HuH-7 (cell line): Measurements from ENCODE around the gene AP2M1.

Source experiments
- DNase-seq: peaks from one replicate; pipeline ENCODE4 v3.0.0; 2011; ENCODE audit warnings: low spot score

Gene AP2M1

GRCh38 chr3:184228376-184229137, 53.9 kb downstream of the AP2M1 start:
- no peak for DNase-seq

DNA sequence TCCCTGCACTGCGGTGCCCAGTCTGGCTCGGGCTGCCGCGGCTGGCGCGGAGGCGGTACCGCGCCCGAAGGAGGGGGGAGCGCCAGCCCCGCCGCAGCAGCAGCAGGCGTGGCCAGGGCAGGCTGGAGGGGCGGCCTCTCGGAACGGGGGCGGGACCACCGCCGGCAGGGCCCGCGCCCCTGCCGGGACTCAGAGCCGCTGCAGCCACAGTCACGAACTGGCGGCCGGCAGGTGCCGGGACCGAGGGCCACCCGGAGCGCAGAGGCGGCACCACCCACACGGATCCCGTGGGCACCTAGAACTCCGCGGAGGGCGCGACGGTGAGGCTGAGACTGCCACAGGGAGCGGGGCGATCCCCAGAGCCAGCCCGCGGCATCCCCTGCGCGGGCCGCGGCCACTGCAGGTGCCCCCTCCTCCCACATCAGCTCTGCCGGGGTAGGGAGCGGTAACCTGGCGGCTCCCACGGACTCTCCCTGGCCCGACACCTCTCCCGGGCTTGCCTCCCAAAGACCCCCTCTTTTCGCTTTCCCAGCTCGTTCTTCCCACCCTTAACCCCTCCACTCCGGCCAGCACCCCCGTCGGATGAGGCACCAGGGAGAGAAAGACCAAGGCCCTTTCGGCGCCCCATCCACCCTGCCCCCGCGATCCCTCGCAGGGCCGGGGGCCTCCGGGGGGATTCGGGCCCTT, 54.9 kb downstream of the AP2M1 start, which contains the start of gene VWA5B2:
TSS of gene VWA5B2 (plus strand) at position 192 of the 687 bp plus-strand sequence. CDS start 944 bp downstream, outside the sequence.
- peak; percentile 91 for DNase-seq

DNA sequence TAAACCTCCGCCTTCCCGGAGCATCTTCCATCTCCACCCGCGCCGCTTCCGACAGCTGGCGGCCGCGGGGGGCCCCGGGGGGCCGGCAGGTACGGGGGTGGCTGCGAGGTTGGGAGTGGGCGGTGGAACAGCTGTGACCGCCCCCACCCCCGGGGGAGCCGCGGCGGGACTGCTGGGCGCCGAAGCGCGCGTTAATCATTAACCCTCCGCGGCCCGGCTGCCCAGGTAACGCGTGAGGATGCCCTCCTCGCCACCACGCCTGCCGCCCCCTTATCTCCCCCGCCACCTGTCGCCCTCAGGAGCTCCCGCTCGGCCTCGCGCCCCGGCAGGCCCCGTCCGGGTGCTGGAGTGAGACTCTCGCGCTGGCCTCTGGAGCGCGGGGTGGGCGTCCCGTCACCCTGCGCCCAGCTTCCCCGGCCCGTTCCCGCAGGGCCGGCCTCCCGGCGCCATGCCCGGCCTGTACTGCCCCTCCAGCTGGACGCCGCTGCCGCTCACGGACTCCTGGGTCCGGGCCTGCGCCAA, 55.5 kb downstream of the AP2M1 start:
- DNase-seq, result peak; percentile 88

GRCh38 chr3:184230603-184231528, 56.2 kb downstream of the AP2M1 start:
- no peak for DNase-seq

DNA sequence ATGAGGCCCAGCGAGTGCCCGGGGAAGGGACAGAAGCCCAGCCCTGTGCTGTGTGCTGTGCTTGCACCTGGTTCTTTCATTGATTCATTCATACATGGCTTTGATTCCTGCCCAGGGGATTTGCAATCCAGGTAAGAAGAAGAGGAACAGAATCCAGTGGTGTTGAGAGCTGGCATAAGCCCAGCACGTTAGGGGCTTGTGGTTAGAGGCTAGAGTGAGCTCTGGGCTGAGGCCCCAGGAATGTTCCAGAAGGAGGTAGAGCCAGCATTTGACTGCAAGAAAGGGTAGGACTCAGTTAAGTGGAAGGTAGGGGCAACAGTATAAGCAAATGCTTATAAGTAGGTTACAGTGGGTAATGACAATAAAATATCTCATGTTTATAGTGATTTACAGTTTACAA, 57.0 kb downstream of the AP2M1 start:
- DNase-seq, result no peak

DNA sequence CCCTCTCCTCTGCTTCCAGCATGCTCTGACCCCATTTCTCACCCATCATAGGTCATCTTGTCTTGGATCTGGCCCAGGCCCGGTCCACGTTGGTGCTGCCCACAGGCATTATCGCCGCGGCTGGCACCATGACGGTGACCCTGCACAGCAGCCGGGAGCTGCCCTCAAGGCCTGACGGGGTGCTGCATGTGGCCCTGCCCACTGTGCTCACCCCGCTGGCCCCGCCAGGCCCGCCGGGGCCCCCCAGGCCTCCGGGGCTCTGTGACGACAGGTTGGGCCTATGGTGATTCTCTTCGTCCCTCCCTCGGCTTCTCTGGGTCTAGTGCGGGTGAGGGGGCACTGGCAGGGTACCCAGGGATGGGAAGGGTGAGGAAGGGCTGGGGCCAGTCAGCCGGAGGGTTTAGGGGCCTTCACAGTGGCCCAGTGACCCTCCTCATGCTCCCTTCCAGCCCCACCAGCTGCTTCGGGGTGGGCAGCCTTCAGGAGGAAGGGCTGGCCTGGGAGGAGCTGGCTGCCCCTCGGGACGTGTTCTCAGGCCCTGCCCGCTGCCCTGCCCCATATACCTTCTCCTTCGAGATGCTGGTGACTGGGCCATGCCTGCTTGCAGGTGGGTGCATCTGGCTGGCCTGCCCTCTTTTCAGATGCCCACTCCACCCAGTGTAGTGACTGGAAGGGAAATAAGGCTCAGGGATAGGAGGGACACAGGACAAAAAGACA, 58.6 kb downstream of the AP2M1 start:
- DNase-seq, result no peak
